IMR-90 (cell line): ENCODE results near the gene MAP1LC3A.

Experiments
- CEBPB ChIP-seq: IDR thresholded peaks from 2 replicates; pipeline ENCODE4 v1.6.1; 2012; ENCODE audit warnings: low read depth, low read length, improper control_type of control experiment
- CTCF ChIP-seq: conservative IDR thresholded peaks from 2 replicates; pipeline ENCODE4 v1.5.1; 2012; ENCODE audit warnings: mild to moderate bottlenecking, low read depth, low read length, improper control_type of control experiment
- ELK1 ChIP-seq: fragments of 150-350 bp; IDR thresholded peaks from 2 replicates; pipeline ENCODE4 v1.6.1; 2016; ENCODE audit warnings: low read depth, mild to moderate bottlenecking, low read length, moderate library complexity, borderline replicate concordance

GRCh38 chr20:34581341-34582184 lies 23.0 kb downstream of the MAP1LC3A start:
- TF ChIP-seq CEBPB (no peak), CTCF (no peak), ELK1 (no peak)
